ENCODE measurements around the gene CYYR1.

Gene CYYR1

DNA sequence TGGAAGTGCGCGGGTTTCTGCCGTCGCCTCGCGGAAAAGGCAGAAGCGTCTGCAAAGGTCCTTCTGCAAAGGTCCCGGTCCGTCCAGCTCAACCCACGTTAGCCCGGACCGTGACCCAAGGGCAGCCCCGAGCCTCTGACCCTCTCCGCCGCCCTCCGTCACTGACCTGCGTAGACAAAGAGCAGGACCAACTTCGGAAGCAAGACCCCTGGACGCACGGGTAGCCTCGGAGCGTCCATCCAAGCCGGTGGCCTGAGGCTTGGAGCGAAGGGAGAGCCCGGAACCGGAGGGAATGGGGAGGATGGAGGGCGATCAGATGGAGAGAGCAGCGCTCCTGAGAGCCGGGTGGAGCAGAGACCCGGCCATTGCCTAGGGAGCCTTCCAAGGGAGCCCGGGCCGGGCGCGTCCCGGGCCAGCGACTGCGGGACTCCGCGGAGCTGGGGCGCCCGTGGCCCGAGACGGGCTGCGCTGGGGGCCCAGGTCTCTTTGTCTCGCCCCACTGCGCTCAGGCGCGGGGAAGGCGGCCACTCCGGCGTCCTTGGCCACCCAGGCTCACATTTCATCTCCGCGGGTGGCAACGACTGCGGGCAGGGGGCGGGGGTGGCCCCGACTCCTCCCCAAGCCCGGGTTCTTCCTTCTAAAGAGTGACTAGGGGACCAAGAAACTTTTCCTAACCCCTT, at the start of gene CYYR1:
Gene CYYR1, minus strand, starts transcription at position 585 of the 680 bp plus-strand sequence. Its CDS starts 346 bp downstream, at position 239.
- no peak for DNase-seq

DNA sequence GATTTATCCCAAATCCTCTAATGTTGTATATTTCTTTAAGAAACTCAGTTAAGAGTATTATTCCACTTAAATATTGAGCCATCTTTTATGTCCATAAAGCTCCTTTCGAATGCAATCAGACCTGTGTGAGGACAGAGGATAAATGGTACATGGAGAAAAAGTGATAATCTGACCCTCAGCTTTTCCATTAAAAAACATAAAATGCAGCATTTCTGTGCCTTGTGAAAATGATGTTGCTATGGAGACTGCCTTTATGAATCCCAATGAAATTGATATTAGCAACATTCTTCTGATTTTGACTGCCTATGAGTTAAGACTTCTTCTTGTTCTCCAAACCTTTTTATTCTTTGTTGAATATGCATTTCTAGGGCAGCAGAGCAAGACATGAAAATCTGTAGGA, 44.1 kb upstream of the CYYR1 start:
- DNase-seq = no peak

- no peak for DNase-seq
Measured at GRCh38 chr21:26614251-26614650, 41.2 kb upstream of the CYYR1 start.

DNA sequence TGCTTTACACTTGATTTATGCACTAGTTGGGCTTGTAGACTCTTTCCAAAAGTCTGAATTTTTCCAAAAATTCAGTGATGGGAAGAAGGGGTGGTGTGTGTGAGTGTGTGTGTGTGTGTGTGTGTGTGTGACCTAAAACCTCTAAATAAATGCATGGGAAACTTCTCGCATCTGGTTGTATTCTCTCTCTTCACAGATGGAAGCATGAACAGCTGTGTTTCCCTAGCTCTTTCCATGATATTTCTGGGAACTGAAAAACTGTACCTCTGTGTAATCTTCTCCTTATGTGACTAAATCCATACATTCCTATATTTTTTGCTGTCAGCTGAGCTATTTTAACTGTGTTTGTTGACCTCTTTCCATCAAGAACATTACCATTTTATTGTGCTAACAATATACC, 26.2 kb upstream of the CYYR1 start:
- DNase-seq = no peak

DNA sequence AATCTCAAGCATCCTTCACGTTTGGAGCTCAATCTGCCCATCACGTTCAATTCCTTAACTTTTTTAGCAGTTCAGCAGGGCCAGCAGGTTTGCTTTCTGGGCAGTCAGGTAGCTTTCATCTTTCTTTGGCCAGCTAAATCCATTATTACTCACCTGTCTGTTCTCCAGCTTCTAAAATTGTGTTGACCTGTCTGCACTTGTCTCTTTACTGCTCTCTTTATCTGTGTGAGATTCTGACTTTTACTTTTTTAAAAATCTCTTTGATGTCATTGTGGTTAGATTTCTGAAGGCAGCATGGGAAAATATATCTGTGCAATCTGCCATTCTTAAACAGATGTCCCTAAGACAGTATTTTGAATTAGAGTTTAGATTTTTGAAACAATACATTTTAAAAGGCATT, 24.9 kb upstream of the CYYR1 start:
- no peak for DNase-seq

- no peak for DNase-seq
Measured at GRCh38 chr21:26597031-26597430, 23.9 kb upstream of the CYYR1 start.

DNA sequence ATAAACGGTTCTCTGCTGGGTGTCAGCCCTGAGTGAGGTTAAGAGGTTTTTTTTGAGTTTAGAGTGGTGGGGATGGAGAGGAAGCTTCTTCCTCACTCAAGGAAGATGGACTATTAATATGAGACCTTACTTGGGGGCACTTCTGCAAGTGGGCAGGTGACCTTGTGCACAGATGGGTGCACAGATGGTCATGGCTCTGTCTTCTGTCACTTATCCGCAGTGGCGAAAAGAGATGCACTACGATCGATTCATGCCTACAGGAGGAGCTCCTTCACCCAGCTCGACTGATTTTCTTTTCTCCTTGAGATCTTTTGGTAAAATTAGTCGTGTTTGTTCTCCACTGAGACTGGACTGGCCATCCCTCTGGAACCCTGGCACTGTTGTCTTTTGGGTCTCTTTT, 22.9 kb upstream of the CYYR1 start:
- DNase-seq = peak; percentile 86

DNA sequence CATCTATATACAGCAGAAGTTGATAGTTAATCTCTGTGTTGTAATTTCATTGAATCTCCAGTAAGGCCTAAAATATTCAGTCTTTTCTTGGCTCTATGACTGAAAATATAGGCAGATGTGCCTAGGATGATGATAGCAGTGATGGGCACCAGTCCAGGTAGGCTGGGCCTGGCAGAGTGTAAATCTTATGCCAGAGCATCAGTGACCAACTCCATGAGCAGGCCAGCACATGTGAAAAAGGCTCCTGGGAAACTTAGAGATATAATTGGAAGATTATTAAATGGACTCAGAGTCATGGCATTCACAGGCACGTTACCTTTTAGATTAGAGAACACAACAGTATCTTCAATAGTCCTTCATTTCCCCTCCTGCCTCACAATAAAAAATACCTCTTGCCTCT, 20.7 kb upstream of the CYYR1 start:
- DNase-seq = no peak

DNA sequence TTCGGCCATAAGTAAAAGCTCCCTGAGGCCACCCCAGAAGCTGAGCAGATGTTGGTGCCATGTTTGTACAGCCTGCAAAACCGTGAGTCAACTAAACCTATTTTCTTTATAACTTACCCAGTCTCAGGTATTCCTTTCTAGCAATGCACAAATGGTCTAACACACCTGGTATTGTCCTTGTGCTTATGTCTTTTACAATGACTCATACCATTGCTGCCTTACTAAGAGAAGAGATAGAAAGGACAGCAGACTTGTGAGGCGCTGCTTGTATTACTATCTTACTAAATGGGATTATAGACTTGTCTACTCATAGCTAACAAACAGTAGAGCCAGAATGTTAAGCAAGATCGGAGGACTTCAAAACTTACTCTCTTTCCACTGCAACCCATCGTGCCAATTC, 18.5 kb upstream of the CYYR1 start:
- DNase-seq = no peak

DNA sequence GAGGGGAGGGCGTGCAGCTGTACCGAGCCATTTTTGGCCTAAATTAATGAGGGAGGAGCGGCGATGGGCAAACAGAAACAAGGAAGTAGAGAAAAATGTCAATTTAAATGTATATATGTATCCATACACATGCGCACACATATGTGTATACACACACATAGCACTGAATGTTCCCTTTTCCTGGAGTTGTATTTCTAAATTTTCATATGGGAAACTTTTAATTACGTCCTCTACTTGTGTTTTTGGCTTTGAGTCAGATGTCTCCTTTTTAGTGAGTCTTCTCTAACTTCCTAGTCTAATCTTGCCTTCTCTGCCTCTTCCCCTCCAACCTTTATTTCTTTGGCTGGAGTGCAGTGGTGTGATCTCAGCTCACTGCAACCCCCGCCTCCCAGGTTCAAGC, 15.4 kb upstream of the CYYR1 start:
- DNase-seq = no peak

DNA sequence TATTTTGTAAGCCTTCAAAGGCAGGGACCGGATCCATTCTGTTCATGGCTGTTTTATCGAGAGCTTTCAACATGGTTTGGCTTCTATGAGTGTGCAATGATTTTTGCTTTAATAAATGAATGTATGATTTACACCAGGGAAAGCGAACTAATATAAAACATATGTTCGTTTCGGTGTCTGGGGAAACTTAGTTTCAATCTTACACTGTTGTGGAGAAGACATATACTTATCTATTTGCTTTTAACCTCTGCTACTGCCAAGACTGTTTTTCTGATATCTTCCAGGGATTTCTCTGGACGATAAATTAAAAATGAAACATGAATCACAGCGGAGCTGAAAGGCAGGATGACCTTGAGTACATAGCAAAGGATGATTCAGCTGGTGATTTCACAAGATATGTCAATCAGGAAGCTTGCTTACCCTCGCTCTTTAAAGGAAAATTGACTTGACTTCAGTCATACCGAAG, 14.7 kb upstream of the CYYR1 start:
- DNase-seq = no peak

- DNase-seq = no peak
Measured at GRCh38 chr21:26583769-26584168, 10.7 kb upstream of the CYYR1 start.

DNA sequence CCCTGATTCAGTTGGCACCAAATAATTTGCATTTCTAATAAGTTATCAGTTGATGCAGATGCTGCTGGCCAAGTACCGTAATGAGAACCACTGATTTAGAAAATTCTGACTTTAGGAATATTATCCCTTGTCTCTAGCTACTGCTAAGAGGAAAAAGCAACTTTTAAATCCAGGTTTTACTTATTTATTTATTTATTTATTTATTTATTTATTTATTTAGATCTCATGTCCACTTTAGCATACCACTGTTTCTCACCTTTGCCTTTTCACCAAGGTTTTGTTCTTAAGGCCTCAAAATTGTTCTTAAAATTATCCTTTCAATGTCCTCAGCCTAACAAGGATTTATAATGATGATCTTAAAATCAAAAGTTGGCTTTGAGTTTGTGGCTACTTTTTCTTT, 8.7 kb upstream of the CYYR1 start:
- DNase-seq = no peak

GRCh38 chr21:26572076-26572701, 897 bp downstream of the CYYR1 start:
- peak; percentile 13 for DNase-seq

- no peak for DNase-seq
Measured at GRCh38 chr21:26570203-26570602, 2.9 kb downstream of the CYYR1 start.

DNA sequence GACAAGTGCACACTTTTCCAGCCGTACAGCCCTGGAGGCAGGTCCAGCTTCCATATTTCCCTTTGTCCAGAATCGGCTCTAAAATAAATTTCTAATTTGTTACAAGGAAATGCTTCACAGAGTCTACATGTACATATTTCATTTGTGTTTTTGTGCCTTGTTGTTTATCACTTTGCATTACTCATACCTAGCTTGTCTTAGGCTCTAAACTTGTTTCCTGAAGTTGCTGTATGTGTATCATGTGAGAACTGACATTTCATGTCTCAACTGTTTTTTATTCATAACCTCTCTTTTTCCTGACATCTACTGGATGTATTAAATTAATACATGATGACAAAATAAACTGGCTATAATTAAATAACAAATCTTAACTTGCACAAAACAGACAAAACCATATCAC, 7.5 kb downstream of the CYYR1 start:
- no peak for DNase-seq

DNA sequence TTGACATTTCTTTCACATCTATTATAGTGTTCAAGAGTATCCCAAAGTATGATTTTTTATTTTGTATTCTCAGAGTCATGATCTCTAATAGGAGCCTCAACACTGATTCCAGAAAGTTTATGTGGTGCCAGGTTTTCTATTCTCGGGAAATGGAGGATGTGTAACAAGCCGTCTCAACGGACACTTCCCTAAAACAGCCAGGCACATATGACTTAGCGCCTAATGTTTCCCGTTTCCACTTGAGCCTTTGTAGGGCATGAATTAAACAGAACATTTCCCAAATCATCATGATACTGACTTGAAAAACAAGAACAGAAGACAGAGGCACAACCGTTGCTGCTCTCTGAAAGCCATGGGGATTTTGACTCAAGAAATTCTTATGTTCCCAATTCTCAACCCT, 8.0 kb downstream of the CYYR1 start:
- DNase-seq = no peak

DNA sequence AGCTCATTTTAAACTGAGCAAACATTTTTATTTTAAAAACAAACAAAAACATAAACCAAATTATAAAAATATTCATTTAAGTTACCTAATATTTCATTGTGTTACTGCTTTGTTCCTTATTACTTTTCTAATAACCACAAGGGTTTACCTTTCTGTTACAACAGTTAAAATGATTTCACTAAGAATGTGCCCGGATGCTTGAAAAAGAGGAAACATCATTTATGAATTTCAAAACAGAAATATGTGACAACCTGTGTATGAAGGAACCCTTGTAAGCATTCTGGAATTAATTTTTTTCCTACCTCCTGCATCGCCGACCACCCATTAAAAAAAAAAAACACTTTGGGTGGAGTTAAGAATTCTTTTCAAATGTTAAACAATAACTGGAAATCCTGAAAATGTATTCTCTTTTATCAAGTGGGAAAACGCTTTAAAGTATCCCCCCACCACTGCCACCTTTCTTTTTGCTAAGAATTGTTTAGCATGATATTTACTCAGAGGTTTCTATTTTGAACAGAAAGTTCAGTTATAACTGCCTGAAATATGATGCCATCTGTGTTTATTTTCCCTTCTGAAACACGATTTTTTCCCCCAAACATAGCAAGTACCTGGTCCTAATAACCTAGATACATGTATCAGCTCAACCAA, 9.1 kb downstream of the CYYR1 start:
- DNase-seq = no peak

GRCh38 chr21:26560612-26561011, 12.5 kb downstream of the CYYR1 start:
- no peak for DNase-seq

GRCh38 chr21:26559099-26559498, 14.0 kb downstream of the CYYR1 start:
- no peak for DNase-seq

DNA sequence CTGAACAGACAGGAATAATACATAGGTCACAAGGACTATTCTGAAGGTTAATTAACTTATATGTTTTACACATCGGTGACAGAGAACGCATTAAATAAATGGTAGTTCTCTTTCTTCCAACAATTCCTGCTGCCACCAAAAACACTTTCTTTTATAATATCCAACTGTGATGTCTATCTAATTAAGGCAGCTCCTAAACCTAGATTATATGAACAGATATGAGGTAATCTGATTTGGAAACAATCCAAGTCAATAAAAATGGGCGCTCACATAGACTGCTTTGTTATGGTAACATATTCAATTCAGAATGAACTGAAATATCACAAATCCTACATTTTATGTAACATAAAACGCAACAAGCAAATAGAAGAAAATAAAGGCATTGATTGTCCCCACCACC, 16.0 kb downstream of the CYYR1 start:
- no peak for DNase-seq

- DNase-seq = no peak
Measured at GRCh38 chr21:26555540-26556146, 17.4 kb downstream of the CYYR1 start.

- no peak for DNase-seq
Measured at GRCh38 chr21:26554365-26554764, 18.7 kb downstream of the CYYR1 start.

- no peak for DNase-seq
Measured at GRCh38 chr21:26553898-26554297, 19.2 kb downstream of the CYYR1 start.

Measured in NCI-H524 treated with DMSO at 0.1 percent for 48 hours (cell line).